PFSK-1 (cell line): ENCODE results near the gene KHSRP.
A peak's percentile ranks its signal among the peaks of the same experiment; 100 is the strongest.

Experiments
- FOXP2 ChIP-seq: optimal IDR thresholded peaks from 2 replicates; pipeline ENCODE3; 2011; ENCODE audit warnings: borderline replicate concordance, control low read depth, inconsistent platforms; ENCODE audit not compliant: insufficient read depth; ENCODE audit errors: extremely low read length, extremely low read depth
- POLR2AphosphoS5 ChIP-seq: IDR thresholded peaks from 2 replicates; pipeline ENCODE4 v1.6.1; 2012; ENCODE audit warnings: low read depth, mild to moderate bottlenecking, control low read depth, low read length, moderate library complexity
- REST ChIP-seq, 2 experiments: IDR thresholded peaks; 2 replicates each; pipeline versions ENCODE4 v1.6.1 to v1.8.0; 2011 to 2012; ENCODE audit warnings: low read depth in 2 of 2, low read length in 2 of 2, control low read depth in 1 of 2, inconsistent platforms in 1 of 2, mild to moderate bottlenecking in 1 of 2, moderate library complexity in 1 of 2; ENCODE audit not compliant: insufficient read depth in 1 of 2
- SIN3A ChIP-seq: IDR thresholded peaks from 2 replicates; pipeline ENCODE4 v1.6.1; 2012; ENCODE audit warnings: mild to moderate bottlenecking, low read length, moderate library complexity, borderline replicate concordance; ENCODE audit not compliant: insufficient read depth
- TAF1 ChIP-seq: IDR thresholded peaks from 2 replicates; pipeline ENCODE4 v1.6.1; 2012; ENCODE audit warnings: low read length, control low read depth, borderline replicate concordance; ENCODE audit not compliant: insufficient read depth

Gene KHSRP

GRCh38 chr19:6375411-6376010 lies 49.1 kb downstream of the KHSRP start, which contains the start of gene PSPN:
Gene PSPN, minus strand, starts transcription at chr19:6375933. Its CDS starts 84 bp downstream, at chr19:6375849.
- TF ChIP-seq SIN3A (no peak), FOXP2 (no peak), REST (IDR thresholded peaks at IDR 0.05; ENCODE audit: insufficient read depth in 1 of 2, low read depth in 2 of 2, low read length in 2 of 2) (no peak), TAF1 (no peak), POLR2AphosphoS5 (0 out of 2 replicates have a peak, but pooled peaks have one; percentile 9)

GRCh38 chr19:6374711-6375410 lies 49.8 kb downstream of the KHSRP start:
- TF ChIP-seq REST (IDR thresholded peaks at IDR 0.05; ENCODE audit: insufficient read depth in 1 of 2, low read depth in 2 of 2, low read length in 2 of 2) (no peak), SIN3A (no peak), TAF1 (no peak), POLR2AphosphoS5 (no peak), FOXP2 (no peak)

GRCh38 chr19:6374161-6374709 lies 50.4 kb downstream of the KHSRP start:
- TF ChIP-seq SIN3A (no peak), REST (IDR thresholded peaks at IDR 0.05; ENCODE audit: insufficient read depth in 1 of 2, low read depth in 2 of 2, low read length in 2 of 2) (no peak), TAF1 (no peak), POLR2AphosphoS5 (no peak), FOXP2 (no peak)

GRCh38 chr19:6373813-6374108 lies 50.9 kb downstream of the KHSRP start:
- no peak for TF ChIP-seq POLR2AphosphoS5
- TF ChIP-seq TAF1, result no peak
- no peak for TF ChIP-seq SIN3A
- no peak for TF ChIP-seq FOXP2
- no peak for TF ChIP-seq REST (IDR thresholded peaks at IDR 0.05; ENCODE audit: insufficient read depth in 1 of 2, low read depth in 2 of 2, low read length in 2 of 2)
